Endothelial cell of umbilical vein (primary cell): ENCODE measurements around the gene UAP1L1. TPM values are rescaled to one million over a fixed set of nuclear protein-coding genes. Genes with fewer than 3 reads are reported as not detected.

Experiments
- BruUV-seq: library from RNA; stranded (reverse); fragments of 400-500 nt; replicated peaks from 2 replicates; lab custom pipeline; 2021; lab: Mats Ljungman, UMichigan
- CTCF ChIA-PET: fragments of 300-600, 350-600 bp; sonication (Branson Sonifier 250); formaldehyde crosslinking; loops from one replicate; lab custom pipeline; 2021; ENCODE audit warnings: antibody characterized with exemption, inconsistent platforms; lab: Charles Lee
- POLR2A ChIA-PET: fragments of 300-600, 350-600 bp; sonication (Branson Sonifier 250); formaldehyde crosslinking; loops from one replicate; lab custom pipeline; 2021; ENCODE audit warnings: antibody characterized with exemption, inconsistent platforms; lab: Charles Lee
- DNase-seq: peaks from one replicate; pipeline ENCODE4 v3.0.0-alpha.2; 2011; ENCODE audit warnings: low read depth, low spot score
- FAIRE-seq: peaks from 2 replicates; lab custom pipeline; 2011; peaks lifted over from hg19 to GRCh38; lab: Jason Lieb, UNC
- H2AFZ ChIP-seq: 2 replicates; pipeline ENCODE4 v1.6.0; 2012; ENCODE audit warnings: low read depth, low read length, control low read depth, inconsistent platforms
- H3K27ac ChIP-seq: 2 replicates; pipeline ENCODE4 v1.5.1; 2011; ENCODE audit warnings: low read depth, mild to moderate bottlenecking, control low read depth, low read length, moderate library complexity; ENCODE audit not compliant: insufficient read depth
- H3K27me3 ChIP-seq, 2 experiments: 2 replicates each; pipeline versions ENCODE4 v1.6.0 to v1.6.1; 2011; ENCODE audit warnings: low read length in 2 of 2, mixed read lengths in 1 of 2; ENCODE audit not compliant: control insufficient read depth in 2 of 2, insufficient read depth in 2 of 2
- H3K36me3 ChIP-seq, 2 experiments: 2 replicates in 1 of 2; 3 replicates in 1 of 2; pipeline ENCODE4 v1.5.1; 2011; ENCODE audit warnings: low read length in 2 of 2, mild to moderate bottlenecking in 1 of 2, moderate library complexity in 1 of 2; ENCODE audit not compliant: control insufficient read depth in 2 of 2, insufficient read depth in 2 of 2; ENCODE audit errors: extremely low read depth in 1 of 2
- H3K4me1 ChIP-seq: 3 replicates; pipeline ENCODE4 v1.5.1; 2011; ENCODE audit warnings: mild to moderate bottlenecking, low read length; ENCODE audit not compliant: control insufficient read depth, insufficient read depth; ENCODE audit errors: extremely low read depth
- H3K4me2 ChIP-seq: 2 replicates; pipeline ENCODE4 v1.6.1; 2011; ENCODE audit warnings: low read length, control low read depth, mixed read lengths; ENCODE audit not compliant: insufficient read depth
- H3K4me3 ChIP-seq, 3 experiments: fragments of 200-600 bp in 1 of 3; sonication (generic), shearing (Covaris generic) in 1 of 3; replicated peaks in 1 of 3; 2 replicates each; pipeline ENCODE4 v1.5.1; 2011 to 2016; ENCODE audit warnings: control low read depth in 3 of 3, low read length in 3 of 3, mild to moderate bottlenecking in 2 of 3, inconsistent platforms in 1 of 3, low read depth in 1 of 3, moderate library complexity in 1 of 3; ENCODE audit not compliant: insufficient read depth in 1 of 3
- H3K79me2 ChIP-seq: 2 replicates; pipeline ENCODE4 v1.6.0; 2012; ENCODE audit warnings: low read length, inconsistent platforms; ENCODE audit not compliant: control insufficient read depth, insufficient read depth
- H3K9ac ChIP-seq: replicated peaks from 2 replicates; pipeline ENCODE3; 2011; ENCODE audit warnings: low read length, control low read depth; ENCODE audit not compliant: insufficient read depth; ENCODE audit errors: extremely low read depth
- H3K9me1 ChIP-seq: replicated peaks from 3 replicates; pipeline ENCODE4 v1.6.0; 2011; ENCODE audit warnings: mild to moderate bottlenecking, low read length; ENCODE audit not compliant: control insufficient read depth, insufficient read depth; ENCODE audit errors: extremely low read depth
- H3K9me3 ChIP-seq: replicated peaks from 2 replicates; pipeline ENCODE4 v1.5.1; 2012; ENCODE audit warnings: low read length, inconsistent platforms; ENCODE audit not compliant: control insufficient read depth, insufficient read depth
- H4K20me1 ChIP-seq: replicated peaks from 2 replicates; pipeline ENCODE3; 2011; ENCODE audit warnings: mild to moderate bottlenecking, low read length; ENCODE audit not compliant: control insufficient read depth, insufficient read depth; ENCODE audit errors: extremely low read depth
- CTCF ChIP-seq, 2 donors: IDR thresholded peaks; 1 replicate in 1 of 2; 2 replicates in 1 of 2; pipeline ENCODE4 v1.5.1; 2011; ENCODE audit warnings: low read length in 2 of 2, mild to moderate bottlenecking in 2 of 2, moderate library complexity in 2 of 2, control low read depth in 1 of 2, inconsistent platforms in 1 of 2, low read depth in 1 of 2; ENCODE audit not compliant: insufficient read depth in 1 of 2; ENCODE audit errors: extremely low read depth in 1 of 2
- FOS ChIP-seq: IDR thresholded peaks from 2 replicates; pipeline ENCODE4 v1.6.1; 2011; ENCODE audit warnings: mild to moderate bottlenecking, low read length, moderate library complexity, borderline replicate concordance; ENCODE audit not compliant: insufficient read depth
- GATA2 ChIP-seq: IDR thresholded peaks from 2 replicates; pipeline ENCODE4 v1.7.0; 2011; ENCODE audit warnings: low read depth, mild to moderate bottlenecking, moderate library complexity, mixed read lengths, low read length; ENCODE audit not compliant: insufficient read length, insufficient read depth
- JUN ChIP-seq: IDR thresholded peaks from 2 replicates; pipeline ENCODE4 v1.6.1; 2011; ENCODE audit warnings: borderline replicate concordance, low read depth; ENCODE audit not compliant: insufficient read length, insufficient read depth
- MYC ChIP-seq: IDR thresholded peaks from one replicate; pipeline ENCODE4 v1.6.1; 2011; ENCODE audit warnings: mild to moderate bottlenecking, low read depth, low read length
- POLR2A ChIP-seq: IDR thresholded peaks from 2 replicates; pipeline ENCODE4 v1.6.1; 2012; ENCODE audit warnings: low read depth, mild to moderate bottlenecking, control low read depth, low read length
- dilution Hi-C: fragments of 300-500 bp; cut with MboI; formaldehyde crosslinking; loops from one replicate; pipeline ENCODE4 v1.15.0; 2019; ENCODE audit warnings: low sequenced_read_pairs; ENCODE audit not compliant: extremely low pct_ligation_motif_present
- intact Hi-C: fragments of 100-400 bp; cut with micrococcal nuclease; formaldehyde crosslinking; loops from one replicate; pipeline ENCODE4 v1.10.0; 2022
- polyA plus RNA-seq, 4 experiments: library from polyadenylated mRNA; depleted of rRNA in 3 of 4; stranded (reverse) in 3 of 4; unstranded in 1 of 4; fragments of >200 nt; gene quantifications; 2 replicates each; pipeline versions ENCODE4 v1.2.1 to v1.2.3, GENCODE V29; 2011 to 2012; ENCODE audit warnings: missing spikeins in 1 of 4
- total RNA-seq: library from RNA; stranded (reverse); gene quantifications from 2 replicates; pipeline ENCODE4 v1.2.3, GENCODE V29; 2021
- TF ChIP-seq, protein P1 (sequence below): IDR thresholded peaks from 2 replicates; pipeline ENCODE4 v1.6.1; 2011; ENCODE audit not compliant: insufficient read depth, insufficient read length

UAP1L1 gene
- total and polyA plus RNA-seq, 2 donors (not counting 3 experiments of a cell fraction or from before 2014, with no cell fraction given), result 26.0 to 41.7 TPM

- POLR2A ChIA-PET, result interaction anchor here (0.6 kb wide), 1 partner anchor 186 kb away, joined by 3 read pairs; no protein-coding TSS in a partner anchor
- BruUV-seq, result no TSS peak
- no peak overlapping the region for H2AFZ ChIP-seq
- peaks cover 8 to 17% of the 10 kb centered on the region in 2 experiments for H3K27me3 ChIP-seq
- no peak overlapping the region for H3K4me3 ChIP-seq
- no peak for DNase-seq
- no peak overlapping the region for H3K4me2 ChIP-seq
- intact Hi-C loops (no loop called here), dilution Hi-C loops (no loop called here)
- H3K27ac ChIP-seq, result no peak overlapping the region
- no peak for FAIRE-seq
- H3K9me1 ChIP-seq, result no peaks in the 10 kb centered on the region
- no peaks in the 10 kb centered on the region for H3K79me2 ChIP-seq
- CTCF ChIA-PET, result interaction anchor here (1.3 to 7.4 kb wide), 6 partner anchors 7 to 180 kb away, joined by 3 to 50 read pairs (median 13); partner anchors contain the start of genes NPDC1 and SAPCD2
- no peak overlapping the region for H3K9ac ChIP-seq
- no peaks in the 10 kb centered on the region for H3K9me3 ChIP-seq
- no peak for TF ChIP-seq FOS
- no peak for TF ChIP-seq CTCF (IDR thresholded peaks at IDR 0.05; ENCODE audit: extremely low read depth in 1 of 2, insufficient read depth in 1 of 2, low read depth in 1 of 2, low read length in 2 of 2)
- no peaks in the 10 kb centered on the region for H4K20me1 ChIP-seq
- no peaks in the 10 kb centered on the region for H3K4me1 ChIP-seq
- H3K36me3 ChIP-seq, result no peaks in the 10 kb centered on the region
Measured at GRCh38 chr9:137056739-137057415, 20.4 kb upstream of the UAP1L1 start.

DNA sequence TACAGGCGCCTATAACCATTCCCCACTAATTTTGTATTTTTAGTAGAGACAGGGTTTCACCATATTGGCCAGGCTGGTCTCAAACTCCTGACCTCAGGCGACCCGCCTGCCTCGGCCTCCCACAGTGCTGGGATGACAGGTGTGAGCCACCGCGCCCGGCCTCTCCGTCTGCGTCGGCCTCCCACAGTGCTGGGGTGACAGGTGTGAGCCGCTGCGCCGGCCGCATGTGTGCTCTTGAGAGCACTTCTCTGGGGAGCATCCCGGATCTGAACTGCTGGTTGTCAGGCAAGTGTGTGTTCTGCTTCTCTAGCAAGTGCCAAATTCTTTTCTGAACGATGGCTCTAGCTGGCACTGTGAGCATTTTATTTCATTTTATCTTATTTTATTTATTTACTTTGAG is 19.8 kb upstream of the UAP1L1 start:
- intact Hi-C loops (no loop called here), dilution Hi-C loops (no loop called here)
- ChIA-PET CTCF (interaction anchor here (2.3 to 7.4 kb wide), 2 partner anchors 8 to 11 kb away, joined by 12 to 50 read pairs; partner anchors contain the start of gene NPDC1), POLR2A (no interaction called here)
- Histone ChIP-seq H3K9me1 (no peaks in the 10 kb centered on the region), H3K4me1 (no peaks in the 10 kb centered on the region), H3K27ac (no peak overlapping the region), H2AFZ (no peak overlapping the region), H3K27me3 (peaks cover 7 to 17% of the 10 kb centered on the region in 2 experiments), H3K9ac (no peak overlapping the region), H3K4me2 (no peak overlapping the region), H3K4me3 (no peak overlapping the region), H3K9me3 (no peaks in the 10 kb centered on the region), H3K79me2 (no peaks in the 10 kb centered on the region), H3K36me3 (no peaks in the 10 kb centered on the region), H4K20me1 (no peaks in the 10 kb centered on the region)
- DNase-seq (no peak), FAIRE-seq (no peak)
- BruUV-seq, result no TSS peak
- TF ChIP-seq FOS (no peak), CTCF (IDR thresholded peaks at IDR 0.05; ENCODE audit: extremely low read depth in 1 of 2, insufficient read depth in 1 of 2, low read depth in 1 of 2, low read length in 2 of 2) (no peak), MYC (no peak), GATA2 (no peak), POLR2A (no peak), JUN (no peak)
- TF ChIP-seq, protein P1, sequence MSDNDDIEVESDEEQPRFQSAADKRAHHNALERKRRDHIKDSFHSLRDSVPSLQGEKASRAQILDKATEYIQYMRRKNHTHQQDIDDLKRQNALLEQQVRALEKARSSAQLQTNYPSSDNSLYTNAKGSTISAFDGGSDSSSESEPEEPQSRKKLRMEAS, result no peak
